Stimulated activated memory B cell treated with anti-CD40 and anti-IgM and Interleukin-4, amounts not matched to agents 10 μg/mL and 1 μg/mL and 100 μg/mL, for 72 hours (primary cell): ENCODE results near the gene AGO3.
"Not testable (repeated sequence)": the region's sequence is repeated elsewhere in the genome, so short reads cannot be mapped to it uniquely, and the experiment has no call there.

ENCODE experiments used
- ATAC-seq: fragments of 150-1000 bp; cut with Tn5 transposase; 2 replicates; pipeline ENCODE4 v1.10.0; 2021
- H3K27ac Mint-ChIP-seq: one replicate; pipeline ENCODE4 v1.8.0; 2022; ENCODE audit warnings: mild to moderate bottlenecking, mixed read lengths
- H3K27me3 Mint-ChIP-seq: one replicate; pipeline ENCODE4 v1.8.0; 2022; ENCODE audit warnings: mixed read lengths
- H3K36me3 Mint-ChIP-seq: one replicate; pipeline ENCODE4 v1.8.0; 2022; ENCODE audit warnings: mixed read lengths
- H3K4me1 Mint-ChIP-seq: one replicate; pipeline ENCODE4 v1.8.0; 2022; ENCODE audit warnings: mixed read lengths
- H3K4me3 Mint-ChIP-seq: one replicate; pipeline ENCODE4 v1.8.0; 2022; ENCODE audit warnings: mild to moderate bottlenecking, moderate library complexity, mixed read lengths
- H3K9me3 Mint-ChIP-seq: one replicate; pipeline ENCODE4 v1.8.0; 2022; ENCODE audit warnings: mixed read lengths

The AGO3 gene

DNA sequence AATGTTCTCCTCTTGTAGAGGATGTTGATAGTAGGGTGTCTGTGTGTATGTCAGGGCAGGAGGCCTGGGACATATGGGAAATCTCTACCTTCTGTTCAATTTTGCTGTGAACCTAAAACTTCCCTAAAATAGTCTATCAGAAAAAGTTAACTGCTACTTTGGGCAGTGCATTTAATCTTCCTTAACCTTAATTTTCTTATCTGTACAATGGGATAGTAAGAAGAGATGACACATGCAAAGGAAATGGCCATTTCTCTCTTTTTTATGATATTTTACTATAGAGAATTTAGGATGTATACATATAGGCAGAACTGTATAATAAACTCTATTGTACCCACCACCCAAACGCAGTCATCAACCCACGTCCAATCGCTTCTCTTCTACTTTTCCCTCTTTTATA, 8.6 kb downstream of the AGO3 start:
- Mint-ChIP-seq H3K4me1 (peaks cover 21% of the 10 kb centered on the region), H3K27ac (no peak overlapping the region), H3K4me3 (no peak overlapping the region), H3K27me3 (no peaks in the 10 kb centered on the region), H3K9me3 (no peaks in the 10 kb centered on the region), H3K36me3 (peaks cover 8% of the 10 kb centered on the region)
- ATAC-seq = no peak

DNA sequence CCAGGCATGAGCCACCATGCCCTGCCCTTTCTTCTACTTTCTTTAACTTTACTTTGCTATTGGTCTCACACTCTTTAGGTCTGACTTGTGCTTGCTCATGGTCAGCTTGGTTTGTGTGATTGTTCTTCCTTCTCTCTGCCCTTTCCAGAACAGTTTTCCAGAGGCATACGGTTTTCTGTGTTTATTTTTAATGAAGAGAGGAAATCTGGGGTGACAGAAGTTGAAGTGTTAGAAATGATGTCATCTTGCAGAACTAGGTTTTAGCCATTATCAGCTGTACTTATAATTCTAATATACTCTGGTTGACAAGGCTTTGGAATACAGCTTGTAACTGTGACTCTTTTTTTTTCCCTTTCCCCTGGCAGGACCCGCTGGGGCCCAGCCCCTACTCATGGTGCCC, 14.4 kb downstream of the AGO3 start:
- H3K27me3 Mint-ChIP-seq = no peaks in the 10 kb centered on the region
- no peaks in the 10 kb centered on the region for H3K9me3 Mint-ChIP-seq
- no peak overlapping the region for H3K27ac Mint-ChIP-seq
- no peak overlapping the region for H3K4me3 Mint-ChIP-seq
- peaks cover 31% of the 10 kb centered on the region for H3K4me1 Mint-ChIP-seq
- H3K36me3 Mint-ChIP-seq = peaks cover 30% of the 10 kb centered on the region
- ATAC-seq = no peak

DNA sequence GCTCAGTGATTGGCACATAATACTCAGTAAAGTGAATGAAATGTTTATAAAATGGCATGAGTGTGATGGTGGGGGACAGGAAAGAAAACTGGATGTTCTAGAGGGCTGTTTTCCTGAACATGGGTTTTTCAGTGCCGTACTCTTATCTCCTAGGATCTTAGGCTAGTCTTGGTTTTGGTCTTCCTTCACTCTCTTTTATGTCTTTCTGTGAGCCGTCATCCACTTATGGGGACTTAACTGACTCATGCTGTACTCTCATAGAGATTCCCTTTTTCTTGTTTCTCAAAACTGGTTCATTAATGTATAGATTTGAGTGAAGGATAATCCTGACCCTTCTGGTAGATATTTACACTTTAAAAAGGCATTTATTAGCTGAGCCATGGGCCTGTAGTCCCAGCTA, 16.6 kb downstream of the AGO3 start:
- H3K27ac Mint-ChIP-seq = no peak overlapping the region
- H3K27me3 Mint-ChIP-seq = no peaks in the 10 kb centered on the region

DNA sequence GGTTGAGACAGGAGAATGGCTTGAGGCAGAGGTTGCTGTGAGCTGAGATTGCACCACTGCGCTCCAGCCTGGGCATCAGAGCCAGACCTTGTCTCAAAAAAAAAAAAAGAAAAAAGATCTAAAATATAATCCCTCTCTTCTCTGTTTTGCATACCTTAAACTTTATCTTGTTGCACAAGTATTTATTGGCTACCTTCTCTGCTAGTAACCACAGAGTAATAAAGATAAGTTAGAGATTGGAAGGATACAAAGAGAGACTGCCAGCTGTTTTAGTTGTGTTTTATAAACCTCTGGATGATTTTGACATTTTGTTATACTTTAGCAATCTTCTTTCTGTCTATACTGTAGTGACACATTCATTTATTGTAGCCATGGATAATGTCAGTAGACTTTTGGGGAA, 27.7 kb downstream of the AGO3 start:
- H3K4me1 Mint-ChIP-seq = no peaks in the 10 kb centered on the region
- H3K4me3 Mint-ChIP-seq = no peak overlapping the region
- H3K27me3 Mint-ChIP-seq = no peaks in the 10 kb centered on the region
- peaks cover 17% of the 10 kb centered on the region for H3K36me3 Mint-ChIP-seq
- H3K9me3 Mint-ChIP-seq = peaks cover 3% of the 10 kb centered on the region
- no peak for ATAC-seq
- H3K27ac Mint-ChIP-seq = no peak overlapping the region

More for the DNA sequence above, 16.6 kb downstream of the AGO3 start:
- H3K36me3 Mint-ChIP-seq = peaks cover 22% of the 10 kb centered on the region
- H3K9me3 Mint-ChIP-seq = no peaks in the 10 kb centered on the region
- ATAC-seq = no peak
- no peak overlapping the region for H3K4me3 Mint-ChIP-seq
- H3K4me1 Mint-ChIP-seq = peaks cover 16% of the 10 kb centered on the region

DNA sequence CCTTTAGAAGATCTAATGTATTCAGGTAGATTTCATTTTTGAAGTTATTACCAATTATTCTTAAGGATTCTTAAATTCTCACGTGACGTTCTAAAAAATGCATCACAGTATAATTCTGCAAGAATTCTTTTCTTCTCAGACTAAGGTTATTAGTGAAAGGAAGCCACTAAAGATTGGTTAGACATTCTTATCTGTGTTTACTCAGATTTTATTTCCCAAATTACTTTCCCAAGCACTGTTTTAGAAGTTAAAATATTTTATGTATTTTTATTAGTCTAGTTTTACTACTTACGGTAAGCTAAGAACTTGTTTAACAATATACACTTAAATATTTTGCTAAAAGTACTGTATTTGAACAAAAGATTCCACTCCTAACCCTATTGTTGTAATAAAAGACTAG, 28.4 kb downstream of the AGO3 start:
- Mint-ChIP-seq H3K27ac (no peak overlapping the region), H3K4me1 (no peaks in the 10 kb centered on the region), H3K27me3 (no peaks in the 10 kb centered on the region), H3K9me3 (peaks cover 7% of the 10 kb centered on the region), H3K36me3 (peaks cover 18% of the 10 kb centered on the region), H3K4me3 (no peak overlapping the region)
- no peak for ATAC-seq

DNA sequence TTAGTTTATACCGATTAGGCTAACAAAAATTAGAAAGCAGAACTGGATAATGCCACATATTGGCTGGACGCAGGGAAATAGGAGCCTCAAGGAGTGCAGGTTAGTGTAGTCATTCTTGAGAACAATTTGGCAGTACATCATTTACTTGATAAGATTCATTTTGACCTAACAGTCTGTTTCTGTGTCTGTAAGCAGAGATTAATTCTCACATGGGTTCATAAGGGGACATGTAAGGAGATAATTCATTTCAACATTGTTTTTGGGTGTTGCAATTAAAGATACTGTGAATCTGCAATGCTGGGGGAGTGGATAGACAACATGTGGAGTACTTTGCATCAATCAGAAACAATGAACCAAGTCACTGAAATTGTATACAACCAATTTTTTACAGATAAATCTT, 32.0 kb downstream of the AGO3 start:
- no peak for ATAC-seq
- peaks cover 7% of the 10 kb centered on the region for H3K9me3 Mint-ChIP-seq
- H3K4me3 Mint-ChIP-seq = no peak overlapping the region
- H3K36me3 Mint-ChIP-seq = peaks cover 14% of the 10 kb centered on the region
- no peaks in the 10 kb centered on the region for H3K27me3 Mint-ChIP-seq
- H3K27ac Mint-ChIP-seq = no peak overlapping the region
- no peaks in the 10 kb centered on the region for H3K4me1 Mint-ChIP-seq

DNA sequence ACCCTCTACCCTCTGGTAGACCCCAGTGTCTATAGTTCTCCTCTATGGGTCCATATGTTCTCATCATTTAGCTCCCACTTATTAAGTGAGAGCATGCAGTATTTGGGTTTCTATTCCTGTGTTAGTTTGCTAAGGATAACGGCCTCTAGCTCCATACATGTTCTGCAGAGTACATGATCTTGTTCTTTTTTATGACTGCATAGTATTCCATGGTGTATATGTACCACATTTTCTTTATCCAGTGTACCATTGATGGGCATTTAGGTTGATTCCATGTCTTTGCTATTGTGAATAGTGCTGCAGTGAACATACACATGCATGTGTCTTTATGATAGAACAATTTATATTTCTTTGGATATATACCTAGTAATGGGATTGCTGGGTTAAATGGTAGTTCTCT, 33.4 kb downstream of the AGO3 start:
- Mint-ChIP-seq H3K9me3 (peaks cover 14% of the 10 kb centered on the region), H3K36me3 (peaks cover 27% of the 10 kb centered on the region)
- ATAC-seq, H3K4me1 Mint-ChIP-seq, H3K4me3 Mint-ChIP-seq, H3K27me3 Mint-ChIP-seq, H3K27ac Mint-ChIP-seq: not testable (repeated sequence)

DNA sequence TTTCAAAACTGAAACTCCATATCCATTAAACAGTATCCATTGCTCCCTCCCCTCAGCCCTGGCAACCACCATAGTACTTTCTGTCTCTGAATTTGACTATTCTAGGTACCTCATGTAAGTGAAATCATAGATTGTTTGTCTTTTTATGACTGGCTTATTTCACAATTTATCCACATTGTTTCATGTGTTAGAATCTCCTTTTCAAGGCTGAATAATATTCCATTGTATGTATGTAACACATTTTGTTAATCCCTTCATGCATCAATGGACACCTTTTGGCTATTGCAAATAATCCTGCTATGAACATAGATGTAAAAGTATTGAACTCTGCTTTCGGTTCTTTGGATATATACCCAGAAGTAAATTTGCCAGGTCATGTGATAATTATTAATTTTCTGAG, 37.5 kb downstream of the AGO3 start:
- ATAC-seq = no peak
- H3K27ac Mint-ChIP-seq = no peak overlapping the region

DNA sequence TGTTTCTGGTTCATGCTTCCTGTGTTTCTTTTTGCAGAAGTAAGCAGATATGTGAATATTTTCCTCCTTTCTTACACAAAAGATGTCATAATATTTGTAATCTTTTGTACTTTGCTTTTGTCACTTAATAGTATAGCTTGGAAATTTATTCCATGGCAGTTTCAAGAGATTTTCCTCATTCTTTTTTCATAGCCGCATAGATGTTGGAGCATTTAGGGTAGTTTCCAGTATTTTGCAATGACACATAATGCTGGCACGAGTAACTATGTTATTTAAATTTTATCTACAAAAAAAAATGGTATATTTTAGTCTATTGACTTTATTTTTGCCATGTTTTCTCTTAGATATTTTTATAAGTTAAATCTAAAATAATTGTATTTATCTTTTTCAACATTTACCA, 40.7 kb downstream of the AGO3 start:
- no peak overlapping the region for H3K4me3 Mint-ChIP-seq
- H3K36me3 Mint-ChIP-seq = peaks cover 67% of the 10 kb centered on the region
- ATAC-seq = no peak
- peaks cover 7% of the 10 kb centered on the region for H3K9me3 Mint-ChIP-seq
- peaks cover 5% of the 10 kb centered on the region for H3K4me1 Mint-ChIP-seq
- no peak overlapping the region for H3K27ac Mint-ChIP-seq
- H3K27me3 Mint-ChIP-seq = no peaks in the 10 kb centered on the region

More for the DNA sequence above, 37.5 kb downstream of the AGO3 start:
- no peaks in the 10 kb centered on the region for H3K27me3 Mint-ChIP-seq
- no peak overlapping the region for H3K4me3 Mint-ChIP-seq
- H3K36me3 Mint-ChIP-seq = peaks cover 41% of the 10 kb centered on the region
- peaks cover 13% of the 10 kb centered on the region for H3K9me3 Mint-ChIP-seq
- no peaks in the 10 kb centered on the region for H3K4me1 Mint-ChIP-seq

DNA sequence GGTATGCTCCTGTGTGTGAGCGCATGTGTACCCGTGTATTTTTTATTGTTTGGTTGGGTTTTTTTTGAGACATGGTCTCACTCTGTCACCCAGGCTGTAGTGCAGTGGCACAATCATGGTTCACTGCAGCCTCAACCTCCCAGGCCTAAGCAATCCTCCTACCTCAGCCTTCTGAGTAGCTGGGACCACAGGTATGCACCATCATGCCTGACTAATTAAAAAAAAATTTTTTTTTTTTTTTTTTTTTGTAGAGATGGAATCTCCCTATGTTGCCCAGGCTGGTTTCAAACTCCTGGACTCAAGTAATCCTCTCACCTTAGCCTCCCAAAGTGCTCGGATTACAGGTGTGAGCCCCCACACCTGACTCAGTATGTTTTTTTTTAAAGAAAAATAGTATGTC, 41.7 kb downstream of the AGO3 start:
- not testable (repeated sequence) for H3K4me1 Mint-ChIP-seq, H3K4me3 Mint-ChIP-seq, H3K27ac Mint-ChIP-seq, H3K27me3 Mint-ChIP-seq, H3K9me3 Mint-ChIP-seq, ATAC-seq
- H3K36me3 Mint-ChIP-seq = peaks cover 66% of the 10 kb centered on the region

DNA sequence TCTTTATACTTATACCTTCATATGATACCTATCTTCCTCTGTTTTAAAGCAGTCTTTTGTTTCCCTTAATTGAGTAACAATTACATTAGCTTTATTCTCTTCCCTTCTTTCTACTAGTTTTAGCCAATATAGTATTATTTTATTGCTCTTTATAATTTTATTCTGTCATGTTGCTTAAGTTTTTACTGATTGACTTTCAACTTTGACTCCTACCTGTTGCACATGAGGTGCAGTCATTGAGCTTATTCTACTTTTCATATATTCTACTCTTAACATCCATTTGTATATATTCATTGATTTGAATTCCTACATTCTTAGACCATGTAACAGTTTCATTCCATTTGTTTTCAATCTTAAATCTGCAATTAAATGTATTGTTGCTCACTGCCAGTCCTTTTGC, 49.2 kb downstream of the AGO3 start:
- Mint-ChIP-seq H3K9me3 (no peaks in the 10 kb centered on the region), H3K36me3 (peaks cover 64% of the 10 kb centered on the region), H3K27ac (no peak overlapping the region), H3K4me1 (no peaks in the 10 kb centered on the region), H3K27me3 (no peaks in the 10 kb centered on the region), H3K4me3 (no peak overlapping the region)
- ATAC-seq = no peak

DNA sequence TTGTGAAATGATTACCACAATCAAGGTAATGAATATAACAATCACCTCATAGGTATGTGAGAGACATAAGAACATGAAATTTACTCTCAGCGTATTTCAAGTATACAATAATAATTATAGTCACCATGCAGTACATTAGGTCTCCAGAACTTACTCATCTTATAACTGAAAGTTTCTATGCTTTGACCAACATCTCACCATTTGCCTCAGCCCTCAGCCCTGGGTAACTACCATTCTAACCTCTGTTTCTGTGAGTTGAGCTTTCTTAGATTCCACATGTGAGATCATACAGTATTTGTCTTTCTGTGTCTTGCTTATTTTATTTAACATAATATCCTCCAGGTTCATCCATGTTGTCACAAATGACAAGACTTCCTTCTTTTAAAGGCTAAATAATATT, 57.3 kb downstream of the AGO3 start:
- peaks cover 40% of the 10 kb centered on the region for H3K36me3 Mint-ChIP-seq
- no peaks in the 10 kb centered on the region for H3K9me3 Mint-ChIP-seq
- H3K4me1 Mint-ChIP-seq = no peaks in the 10 kb centered on the region
- no peak overlapping the region for H3K27ac Mint-ChIP-seq
- no peak for ATAC-seq
- no peak overlapping the region for H3K4me3 Mint-ChIP-seq
- H3K27me3 Mint-ChIP-seq = no peaks in the 10 kb centered on the region

DNA sequence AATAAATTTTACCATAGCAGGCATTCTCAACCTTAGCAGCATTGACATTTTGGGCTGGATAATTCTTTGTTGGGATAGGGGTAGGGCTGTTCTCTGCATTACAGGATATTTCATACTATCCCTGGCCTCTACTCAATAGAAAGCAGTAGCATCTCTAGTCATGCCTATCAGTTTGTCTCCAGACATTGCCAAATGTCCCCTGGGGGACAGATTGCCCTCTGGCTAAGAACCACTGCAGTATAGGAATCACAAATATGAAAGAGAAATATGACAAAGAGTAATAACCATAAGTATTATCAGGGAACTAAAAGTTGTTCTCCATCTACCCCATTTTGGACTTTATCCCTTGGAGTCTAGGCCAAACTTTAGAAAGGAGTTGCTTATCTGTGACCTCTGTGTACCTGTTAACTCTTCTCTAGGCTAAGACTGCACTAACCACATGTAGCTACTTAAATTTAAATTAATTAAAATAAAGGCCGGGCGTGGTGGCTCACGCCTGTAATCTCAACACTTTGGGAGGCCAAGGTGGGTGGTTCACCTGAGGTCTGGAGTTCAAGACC, 76.1 kb downstream of the AGO3 start:
- no peak overlapping the region for H3K4me3 Mint-ChIP-seq
- H3K27ac Mint-ChIP-seq = no peak overlapping the region
- no peaks in the 10 kb centered on the region for H3K27me3 Mint-ChIP-seq
- H3K9me3 Mint-ChIP-seq = no peaks in the 10 kb centered on the region
- ATAC-seq = no peak
- peaks cover 7% of the 10 kb centered on the region for H3K36me3 Mint-ChIP-seq
- H3K4me1 Mint-ChIP-seq = no peaks in the 10 kb centered on the region

DNA sequence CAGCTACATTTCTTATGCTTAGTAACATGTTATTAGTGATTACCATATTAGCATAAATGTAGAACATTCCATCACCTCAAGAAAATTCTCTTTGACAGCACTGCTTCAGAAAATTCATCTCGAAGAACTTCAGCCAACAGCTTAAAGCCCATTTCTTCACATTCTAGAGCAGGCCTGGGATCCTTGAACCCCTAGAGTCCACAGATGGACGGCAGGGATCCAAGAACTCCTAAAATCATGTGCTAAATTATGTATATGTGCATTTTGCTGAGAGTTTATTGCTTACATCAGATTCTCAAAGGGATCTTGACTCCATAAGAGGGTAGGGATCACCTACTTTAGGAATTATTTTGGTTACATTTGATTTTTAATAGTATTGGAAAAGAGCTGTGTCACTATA, 76.8 kb downstream of the AGO3 start:
- Mint-ChIP-seq H3K4me3 (no peak overlapping the region), H3K4me1 (no peaks in the 10 kb centered on the region), H3K9me3 (no peaks in the 10 kb centered on the region), H3K27me3 (no peaks in the 10 kb centered on the region), H3K27ac (no peak overlapping the region), H3K36me3 (peaks cover 7% of the 10 kb centered on the region)
- ATAC-seq = no peak

DNA sequence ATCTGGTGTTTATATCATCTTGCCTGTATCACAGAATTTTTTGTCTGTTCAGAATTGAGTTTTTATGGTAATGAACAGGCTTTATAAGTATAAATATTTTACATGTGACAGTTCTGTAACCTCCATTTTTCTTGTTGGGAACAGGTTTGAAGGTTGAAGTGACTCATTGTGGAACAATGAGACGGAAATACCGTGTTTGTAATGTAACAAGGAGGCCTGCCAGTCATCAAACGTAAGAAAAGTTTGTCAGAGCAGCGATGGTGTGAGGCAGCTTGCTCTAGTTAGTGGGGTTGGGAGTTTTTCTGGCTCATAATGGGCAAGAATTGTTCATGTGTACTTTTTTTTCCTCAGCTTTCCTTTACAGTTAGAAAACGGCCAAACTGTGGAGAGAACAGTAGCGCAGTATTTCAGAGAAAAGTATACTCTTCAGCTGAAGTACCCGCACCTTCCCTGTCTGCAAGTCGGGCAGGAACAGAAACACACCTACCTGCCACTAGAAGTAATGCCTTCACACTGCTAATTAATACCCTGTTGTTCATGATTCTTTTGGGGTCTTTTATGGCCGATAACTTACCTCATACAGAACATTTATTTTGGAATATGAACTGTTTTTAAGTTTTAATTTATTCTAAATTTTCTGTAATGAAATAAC, 77.8 kb downstream of the AGO3 start:
- no peak overlapping the region for H3K27ac Mint-ChIP-seq
- ATAC-seq = no peak
- H3K4me1 Mint-ChIP-seq = no peaks in the 10 kb centered on the region
- peaks cover 14% of the 10 kb centered on the region for H3K36me3 Mint-ChIP-seq
- no peaks in the 10 kb centered on the region for H3K27me3 Mint-ChIP-seq
- H3K4me3 Mint-ChIP-seq = no peak overlapping the region
- H3K9me3 Mint-ChIP-seq = no peaks in the 10 kb centered on the region

DNA sequence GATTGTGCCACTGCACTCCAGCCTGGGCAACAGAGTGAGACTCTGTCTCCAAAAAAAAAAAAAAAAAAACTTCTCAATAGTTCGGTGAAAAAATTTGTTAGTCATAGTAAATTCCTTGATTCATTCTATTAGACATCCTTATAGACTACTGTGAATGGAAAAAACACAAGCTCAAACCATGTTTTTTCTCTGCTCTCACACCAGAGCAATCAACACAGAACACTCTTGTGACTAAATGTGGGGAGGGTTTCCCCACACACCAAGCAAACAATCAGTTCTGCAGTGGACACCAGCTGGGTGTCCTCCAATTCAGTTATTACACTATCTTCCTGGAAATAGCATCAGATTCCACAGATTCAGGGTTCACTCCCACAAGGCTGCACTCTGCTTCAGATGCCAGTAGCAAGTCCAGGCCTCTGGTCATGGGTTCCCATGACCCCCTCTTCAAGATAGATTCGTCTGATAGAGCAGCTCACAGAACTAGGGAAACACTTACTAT, 83.9 kb downstream of the AGO3 start:
- ATAC-seq = no peak
- Mint-ChIP-seq H3K27ac (no peak overlapping the region), H3K36me3 (peaks cover 43% of the 10 kb centered on the region), H3K27me3 (no peaks in the 10 kb centered on the region), H3K4me1 (no peaks in the 10 kb centered on the region), H3K4me3 (no peak overlapping the region), H3K9me3 (no peaks in the 10 kb centered on the region)
